Left kidney (tissue), 2 donors: Measurements from ENCODE around the gene COL24A1. TPM values are rescaled to one million over a fixed set of nuclear protein-coding genes. Genes with fewer than 3 reads are reported as not detected.
"Not testable (repeated sequence)": the region's sequence is repeated elsewhere in the genome, so short reads cannot be mapped to it uniquely, and the experiment has no call there.

ENCODE experiments used
- DNase-seq: peaks from one replicate; pipeline ENCODE4 v3.0.0-alpha.2; 2013
- polyA plus RNA-seq: library from polyadenylated mRNA; unstranded; fragments of 120-200 nt; gene quantifications from one replicate; pipeline ENCODE4 v1.2.1, GENCODE V29; 2013; ENCODE audit not compliant: insufficient read length

Gene COL24A1
- polyA plus RNA-seq, 1 donor = 1.8 TPM

DNA sequence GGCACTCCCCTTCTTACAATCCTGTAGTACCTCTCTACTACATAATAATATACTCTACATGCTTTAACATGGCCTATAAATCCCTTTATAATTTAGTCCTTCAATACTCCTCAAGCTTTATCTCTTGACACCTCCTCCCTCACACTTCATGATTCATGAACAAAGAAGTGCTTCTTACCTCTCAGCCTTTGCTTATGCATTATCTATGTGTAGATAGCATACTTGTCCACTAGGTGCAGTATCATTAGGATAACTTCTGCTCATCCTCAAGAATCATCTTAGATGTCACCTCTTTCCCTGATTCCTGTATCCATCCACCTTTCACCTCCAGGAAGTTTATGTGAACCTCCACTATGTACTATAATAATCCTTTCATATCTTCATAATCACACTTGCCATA lies 74.4 kb downstream of the COL24A1 start:
- no peak for DNase-seq

DNA sequence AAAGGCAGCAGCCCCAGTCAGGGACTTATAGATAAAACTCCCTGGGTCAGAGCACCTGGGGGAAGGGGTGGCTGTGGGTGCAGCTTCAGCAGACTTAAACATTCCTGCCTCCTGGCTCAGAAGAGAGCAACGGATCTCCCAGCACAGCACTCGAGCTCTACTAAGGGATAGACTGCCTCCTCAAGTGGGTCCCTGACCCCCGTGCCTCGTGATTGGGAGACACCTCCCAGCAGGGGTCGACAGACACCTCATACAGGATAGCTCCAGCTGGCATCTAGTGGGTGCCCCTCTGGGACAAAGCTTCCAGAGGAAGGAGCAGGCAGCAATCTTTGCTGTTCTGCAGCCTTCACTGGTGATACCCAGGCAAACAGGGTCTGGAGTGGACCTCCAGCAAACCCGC lies 84.1 kb downstream of the COL24A1 start:
- not testable (repeated sequence) for DNase-seq

DNA sequence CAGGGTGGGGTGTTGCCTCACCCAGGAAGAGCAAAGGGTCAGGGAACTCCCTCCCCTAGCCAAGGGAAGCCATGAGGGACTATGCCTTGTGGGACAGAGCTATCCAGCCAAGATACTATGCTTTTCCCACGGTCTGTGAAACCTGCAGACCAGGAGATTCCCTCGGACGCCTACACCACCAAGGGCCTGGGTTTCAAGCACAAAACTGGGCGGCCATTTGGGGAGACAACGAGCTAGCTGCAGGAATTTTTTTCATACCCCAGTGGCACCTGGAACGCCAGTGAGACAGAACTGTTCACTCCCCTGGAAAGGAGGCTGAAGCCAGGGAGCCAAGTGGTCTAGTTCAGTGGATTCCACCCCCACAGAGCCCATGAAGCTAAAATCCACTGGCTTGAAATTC lies 84.7 kb downstream of the COL24A1 start:
- not testable (repeated sequence) for DNase-seq

DNA sequence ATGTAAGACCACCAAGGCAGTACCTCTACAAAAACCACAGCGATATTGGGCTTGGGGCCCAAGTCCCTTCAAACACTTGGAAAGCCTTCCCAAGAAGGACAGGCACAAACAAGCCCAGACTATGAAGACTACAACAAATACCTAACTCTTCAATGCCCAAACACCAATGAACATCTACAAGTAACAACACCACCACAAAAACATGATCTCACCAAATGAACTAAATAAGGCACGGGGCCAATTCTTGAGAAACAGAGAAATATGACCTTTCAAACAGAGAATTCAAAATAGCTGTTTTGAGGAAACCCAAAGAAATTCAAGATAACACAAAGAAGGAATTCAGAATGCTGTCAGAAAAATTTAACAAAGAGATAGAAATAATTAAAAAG lies 86.8 kb downstream of the COL24A1 start:
- no peak for DNase-seq

DNA sequence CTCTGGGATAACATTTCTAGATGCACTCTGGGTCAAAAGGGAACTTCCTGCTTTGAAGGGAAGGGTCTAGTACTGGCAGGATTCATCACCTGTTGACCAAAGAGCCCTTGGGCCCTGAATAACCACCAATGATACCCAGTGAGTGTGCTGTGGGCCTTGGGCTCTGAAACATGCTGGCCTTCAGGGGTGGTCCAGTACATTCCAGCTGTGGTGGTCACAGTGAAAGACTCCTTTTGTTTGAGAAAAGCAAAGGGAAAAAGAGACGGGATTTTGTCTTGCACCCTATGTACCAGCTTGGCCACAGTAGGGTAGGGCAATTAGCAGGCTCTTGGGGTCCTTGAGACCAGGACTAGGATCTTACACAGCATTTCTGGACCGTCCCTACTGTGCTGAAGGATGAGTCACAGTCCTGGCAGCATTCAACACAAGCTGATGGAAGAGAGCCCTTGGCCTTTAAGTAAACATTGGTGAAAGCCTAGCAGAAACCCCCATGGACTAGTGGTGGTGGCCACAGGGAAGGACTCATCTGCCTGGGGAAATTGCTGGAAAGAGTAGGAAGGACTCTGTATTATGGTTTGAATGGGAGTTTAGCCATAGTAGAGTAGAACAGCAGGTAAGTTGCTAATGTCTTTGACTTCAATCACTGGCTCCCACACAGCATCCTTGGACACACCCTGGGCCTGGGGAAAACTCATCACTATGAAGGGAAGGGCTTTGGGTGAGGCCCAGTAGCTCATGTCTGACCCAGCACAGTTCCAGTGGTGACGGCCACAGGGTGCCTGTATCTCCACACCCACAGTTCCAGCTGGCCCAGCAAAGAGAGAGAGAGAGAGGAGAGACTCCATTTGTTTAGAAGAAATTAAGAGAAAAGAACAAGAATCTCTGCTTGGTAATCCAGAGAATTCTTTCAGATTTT lies 87.5 kb downstream of the COL24A1 start:
- DNase-seq = no peak

DNA sequence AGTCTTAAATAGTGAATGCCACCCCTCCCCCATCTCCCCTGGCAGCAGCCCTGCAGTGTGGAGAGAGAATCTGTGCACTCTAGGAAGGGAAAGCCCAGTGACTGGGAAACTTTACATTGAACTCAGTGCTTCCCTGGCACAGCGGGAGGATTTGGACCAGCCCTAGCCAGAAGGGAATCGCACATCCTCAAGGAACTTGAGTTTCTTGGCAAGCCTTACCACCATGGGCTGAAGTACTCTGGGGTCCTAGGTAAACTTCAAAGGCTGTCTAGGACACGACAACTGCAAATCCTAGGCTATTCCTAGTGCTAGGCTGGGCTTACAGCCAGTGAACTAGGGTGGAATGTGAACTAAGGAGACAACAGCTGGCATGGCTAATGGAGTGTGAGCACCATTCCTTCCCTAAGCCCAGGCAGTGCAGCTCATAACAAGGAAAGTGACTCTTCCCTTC lies 88.3 kb downstream of the COL24A1 start:
- DNase-seq = no peak

DNA sequence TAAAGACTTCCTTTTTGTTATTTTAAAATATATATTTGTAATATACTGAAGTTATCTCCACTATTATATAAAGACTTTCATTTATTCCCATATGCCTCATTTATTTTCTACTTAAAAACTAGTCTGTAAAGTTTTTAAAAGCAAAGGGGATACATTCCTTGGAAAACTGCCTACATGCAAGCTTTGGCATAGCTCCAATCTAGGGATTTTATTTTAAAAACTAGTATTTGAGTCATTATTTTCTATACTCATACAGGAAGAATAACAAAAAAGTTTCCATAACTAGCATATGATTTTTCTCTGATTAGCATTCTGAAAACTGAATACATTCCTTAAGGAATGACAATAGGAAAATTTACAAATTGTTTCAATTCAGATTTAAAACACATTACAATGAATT lies 88.9 kb downstream of the COL24A1 start:
- DNase-seq = peak; percentile 4

DNA sequence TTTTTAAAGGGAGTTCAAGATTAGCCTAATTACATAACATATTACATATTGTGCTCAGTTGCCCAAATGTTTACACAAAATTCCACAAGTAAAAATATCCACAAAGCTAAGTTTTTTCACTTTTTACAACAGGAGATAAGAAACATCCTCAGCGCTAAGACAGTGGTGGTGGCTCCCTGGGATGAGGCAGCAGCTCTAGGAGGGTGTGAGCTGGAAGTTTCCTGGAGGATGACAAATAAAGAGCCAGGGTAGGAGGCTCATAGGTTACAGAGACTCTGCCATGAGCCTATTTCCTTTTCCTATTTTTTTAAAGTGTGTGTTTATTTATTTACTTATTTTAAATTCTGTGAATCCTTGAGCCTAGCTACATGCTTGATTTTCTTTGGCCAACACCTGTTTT lies 91.7 kb downstream of the COL24A1 start:
- no peak for DNase-seq

DNA sequence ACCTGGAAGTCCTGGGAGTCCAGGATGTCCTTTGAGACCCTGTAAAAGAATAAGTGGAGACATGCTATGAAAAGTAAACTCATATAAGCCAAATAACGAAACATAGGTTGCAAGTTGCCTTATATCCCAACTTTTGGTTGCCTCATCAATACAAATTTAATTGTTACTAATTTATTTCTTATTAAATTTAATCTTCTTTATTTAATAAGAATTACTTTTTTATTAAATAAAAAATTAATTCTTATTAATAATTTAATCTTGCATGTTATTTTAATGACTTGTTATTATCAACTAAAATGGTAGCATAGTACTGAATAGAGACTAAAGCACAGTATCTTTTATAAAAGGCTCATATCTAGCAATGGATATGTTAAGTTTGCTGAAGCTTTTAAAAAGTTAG lies 92.9 kb downstream of the COL24A1 start:
- no peak for DNase-seq

DNA sequence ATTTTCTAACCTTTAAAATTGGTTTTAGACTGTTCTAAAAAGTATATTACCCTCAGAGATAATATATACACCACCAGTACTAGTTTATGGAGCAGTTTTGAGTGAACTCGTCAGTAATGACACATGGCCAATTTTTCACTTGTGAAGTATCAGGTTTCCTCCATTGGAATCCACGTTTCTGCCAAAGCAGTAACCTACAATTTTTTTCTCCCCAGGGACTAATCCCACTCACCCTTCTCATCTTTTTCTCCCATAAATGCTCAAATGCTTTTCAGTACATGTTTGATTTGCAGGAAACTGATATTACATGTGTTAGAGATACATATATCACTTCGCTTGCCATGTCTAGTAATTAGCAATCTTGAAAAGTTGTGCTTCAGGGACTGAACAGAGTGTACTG lies 94.1 kb downstream of the COL24A1 start:
- no peak for DNase-seq

DNA sequence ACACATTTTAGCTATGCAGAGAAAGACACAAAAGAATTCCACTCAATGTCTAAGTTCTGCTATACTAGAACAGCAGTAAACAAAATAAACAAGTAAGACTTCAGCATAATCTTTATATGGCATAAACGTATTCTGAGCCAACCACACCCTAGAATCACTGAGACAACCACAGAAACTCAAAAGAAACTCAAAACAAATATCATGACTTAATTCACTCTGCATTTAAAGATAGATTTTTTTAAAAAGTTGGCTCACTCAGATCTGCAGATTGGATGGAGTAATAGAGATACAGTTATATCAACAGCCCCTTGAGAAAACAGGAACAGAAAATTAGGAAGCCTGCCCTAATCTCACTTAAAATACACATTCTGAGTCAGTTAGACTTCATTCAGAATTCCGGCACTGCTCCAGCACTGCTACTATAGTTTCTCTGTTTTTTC lies 95.0 kb downstream of the COL24A1 start:
- no peak for DNase-seq

DNA sequence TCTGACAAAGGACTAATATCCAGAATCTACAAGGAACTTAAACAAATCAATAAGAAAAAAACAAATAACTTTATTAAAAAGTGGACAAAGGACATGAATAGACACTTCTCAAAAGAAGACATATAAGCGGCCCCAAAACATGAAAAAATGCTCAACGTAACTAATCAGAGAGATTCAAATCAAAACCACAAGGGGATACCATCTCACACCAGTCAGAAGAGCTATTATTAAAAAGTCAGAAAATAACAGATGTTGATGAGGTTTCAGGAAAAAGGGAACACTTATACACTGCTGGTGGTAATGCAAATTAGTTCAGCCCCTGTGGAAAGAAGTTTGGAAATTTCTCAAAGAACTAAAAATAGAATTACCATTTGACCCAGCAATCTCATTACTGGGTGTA lies 102.2 kb downstream of the COL24A1 start:
- no peak for DNase-seq

DNA sequence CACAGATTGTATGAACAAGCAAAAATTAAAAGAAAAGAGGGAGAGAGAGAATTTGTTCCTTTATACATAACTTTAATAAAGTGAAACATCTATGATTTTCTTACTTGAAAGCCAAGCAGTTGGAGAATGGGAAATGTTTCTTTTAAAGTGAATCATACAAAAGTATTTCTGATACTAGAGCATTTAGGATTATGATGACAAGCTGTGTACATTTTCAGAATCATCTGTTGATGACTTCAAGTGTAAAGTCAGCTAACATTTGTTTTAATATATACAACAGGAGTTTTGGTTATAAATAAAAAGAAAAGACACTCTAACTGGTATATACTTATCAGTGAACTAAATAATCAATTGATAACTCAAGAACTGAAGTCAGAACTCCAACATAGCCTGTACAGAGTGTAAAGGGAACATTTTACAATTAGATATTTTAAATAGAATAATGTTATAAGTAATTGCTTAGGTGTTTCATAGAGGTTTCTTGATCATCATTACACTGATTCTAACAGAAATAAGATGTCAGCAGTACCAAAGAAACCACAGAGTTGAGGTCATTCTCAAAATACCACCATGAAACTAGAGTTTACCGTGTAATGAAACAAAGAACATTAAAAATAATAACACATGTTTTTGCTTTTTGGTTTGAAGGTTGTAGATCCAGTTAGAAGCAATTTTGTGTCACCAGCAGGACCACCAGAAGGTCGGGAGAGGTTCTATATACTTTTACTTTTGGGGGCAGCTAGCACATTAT lies 103.4 kb downstream of the COL24A1 start:
- no peak for DNase-seq

DNA sequence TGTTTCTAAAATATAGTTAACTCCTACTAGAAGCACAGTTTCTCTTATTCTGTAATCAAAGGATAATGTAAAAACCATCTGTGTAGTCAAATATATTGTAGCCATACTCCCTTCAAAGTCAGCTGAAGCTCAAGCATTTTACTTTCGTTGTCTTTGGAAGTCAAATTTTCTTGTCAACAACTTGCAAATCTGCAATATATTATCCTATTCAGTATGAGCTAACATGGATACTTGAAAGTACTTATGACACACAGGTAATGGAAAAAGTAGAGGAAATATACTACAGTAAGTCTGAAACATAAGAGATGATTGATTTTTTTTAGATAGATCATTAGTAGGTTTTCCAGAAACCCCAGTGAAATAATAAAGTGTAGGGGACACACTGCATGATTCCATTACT lies 121.5 kb downstream of the COL24A1 start:
- DNase-seq = no peak

DNA sequence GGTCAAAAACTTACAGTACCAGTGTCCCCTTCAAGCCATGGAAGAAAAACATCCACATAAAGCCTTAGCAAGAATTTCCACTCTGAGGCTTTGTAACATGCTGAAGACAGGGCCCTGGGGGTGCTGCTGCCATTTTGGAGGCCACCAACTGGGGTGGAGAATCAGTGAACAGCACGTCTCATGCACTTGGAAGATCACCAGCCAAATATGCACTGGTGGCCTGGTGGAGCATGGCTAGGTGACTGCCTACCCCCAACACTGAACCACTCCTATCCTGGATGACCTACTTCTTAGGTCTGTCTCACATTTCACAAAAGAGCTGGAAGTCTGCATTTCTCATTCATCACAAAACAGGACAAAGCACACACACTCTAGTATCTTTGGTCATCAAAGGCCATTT lies 126.4 kb downstream of the COL24A1 start:
- no peak for DNase-seq

DNA sequence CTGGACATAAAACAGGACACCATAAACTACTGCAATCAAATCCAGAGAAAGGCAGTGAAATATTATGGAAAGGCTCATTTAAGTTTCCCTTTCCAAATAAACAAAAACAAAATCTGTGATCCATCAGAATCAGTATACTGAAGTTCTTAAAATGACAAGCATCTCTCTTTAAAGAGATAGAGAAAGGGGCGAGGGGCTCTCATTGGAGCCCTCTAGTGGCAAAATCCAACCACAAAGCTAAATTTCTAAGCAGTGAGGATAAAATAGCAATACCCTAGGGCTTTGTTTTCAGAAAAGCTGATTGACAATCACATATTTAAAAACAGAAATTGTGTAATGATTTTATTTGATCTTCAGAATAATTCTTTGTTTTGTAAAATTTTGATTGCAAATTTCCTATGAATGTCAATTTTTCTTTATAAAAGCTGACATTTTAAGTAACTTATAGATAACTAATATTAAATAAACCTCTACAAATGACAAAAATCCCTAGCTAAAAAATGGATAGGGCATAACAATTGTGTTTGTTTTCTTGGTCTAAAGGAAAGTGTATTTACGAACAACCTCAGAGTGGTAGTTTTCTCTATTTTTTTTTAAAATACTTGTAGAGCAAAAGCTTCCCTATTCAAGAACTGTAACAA lies 138.2 kb downstream of the COL24A1 start:
- peak; percentile 52 for DNase-seq

DNA sequence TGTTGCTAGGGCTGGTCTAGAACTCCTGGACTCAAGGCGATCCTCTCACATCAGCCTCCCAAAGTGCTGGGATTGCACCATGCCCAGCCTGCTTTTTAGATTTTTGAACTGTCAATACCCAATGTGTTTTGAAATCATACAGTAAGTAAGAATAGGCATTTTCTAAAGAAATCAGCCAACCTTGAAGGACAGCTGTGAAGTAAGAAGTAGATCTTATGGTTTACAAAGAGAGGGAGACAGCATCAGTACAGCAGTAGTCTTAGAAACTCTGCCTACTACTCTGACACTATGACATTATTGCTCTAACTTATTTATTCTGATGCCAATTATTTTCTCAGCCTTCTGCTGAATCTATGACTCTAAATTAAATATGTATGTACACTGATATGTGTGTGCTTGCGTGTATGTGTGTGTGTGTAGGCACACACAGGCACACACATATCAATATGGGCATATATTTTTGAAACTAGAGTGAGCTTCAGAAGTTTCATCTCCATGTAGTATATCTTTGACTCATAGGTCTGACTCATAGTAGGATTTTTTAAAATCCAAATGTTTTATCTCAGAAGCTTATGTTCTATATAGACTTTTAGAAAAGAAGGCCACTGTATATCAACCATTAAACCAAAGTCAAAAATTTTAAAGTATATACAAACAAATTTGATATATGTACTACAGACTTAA lies 140.4 kb downstream of the COL24A1 start:
- no peak for DNase-seq

DNA sequence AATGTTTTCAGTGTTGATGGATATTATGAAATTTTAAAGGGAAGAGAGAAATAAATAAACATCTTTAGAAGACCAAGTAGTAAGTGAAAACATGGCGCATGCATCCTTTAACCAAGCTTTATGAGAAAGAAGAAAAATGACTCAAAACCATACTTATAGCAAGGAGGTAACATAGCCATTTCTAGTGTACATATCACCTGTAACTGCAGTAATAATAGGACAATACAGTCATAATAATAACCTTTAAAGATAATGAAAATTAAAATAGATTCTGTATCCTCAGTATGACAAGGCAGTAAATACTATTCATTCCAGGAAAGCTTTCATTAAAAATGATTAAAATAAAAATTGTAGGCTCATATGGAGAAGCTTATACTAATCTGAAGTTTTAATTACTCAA lies 141.2 kb downstream of the COL24A1 start:
- DNase-seq = no peak

DNA sequence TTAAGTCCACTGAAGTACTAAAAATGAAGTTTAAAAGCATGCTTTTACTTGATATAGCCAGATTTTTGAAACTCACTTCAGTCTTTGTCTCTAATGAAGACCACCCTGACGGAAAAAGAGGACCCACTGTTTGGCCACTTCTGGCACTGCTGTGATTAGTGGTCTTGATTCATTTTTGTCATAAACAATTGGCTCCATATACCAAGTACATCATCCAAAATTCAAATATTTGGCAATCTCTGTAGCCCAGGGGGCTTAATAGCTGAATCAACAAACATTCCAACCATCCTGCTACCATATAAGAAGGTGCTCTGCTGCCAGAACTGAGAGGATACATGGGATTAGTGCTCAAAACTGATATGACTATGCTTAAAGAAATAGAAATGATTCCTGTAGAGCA lies 156.0 kb downstream of the COL24A1 start:
- no peak for DNase-seq

DNA sequence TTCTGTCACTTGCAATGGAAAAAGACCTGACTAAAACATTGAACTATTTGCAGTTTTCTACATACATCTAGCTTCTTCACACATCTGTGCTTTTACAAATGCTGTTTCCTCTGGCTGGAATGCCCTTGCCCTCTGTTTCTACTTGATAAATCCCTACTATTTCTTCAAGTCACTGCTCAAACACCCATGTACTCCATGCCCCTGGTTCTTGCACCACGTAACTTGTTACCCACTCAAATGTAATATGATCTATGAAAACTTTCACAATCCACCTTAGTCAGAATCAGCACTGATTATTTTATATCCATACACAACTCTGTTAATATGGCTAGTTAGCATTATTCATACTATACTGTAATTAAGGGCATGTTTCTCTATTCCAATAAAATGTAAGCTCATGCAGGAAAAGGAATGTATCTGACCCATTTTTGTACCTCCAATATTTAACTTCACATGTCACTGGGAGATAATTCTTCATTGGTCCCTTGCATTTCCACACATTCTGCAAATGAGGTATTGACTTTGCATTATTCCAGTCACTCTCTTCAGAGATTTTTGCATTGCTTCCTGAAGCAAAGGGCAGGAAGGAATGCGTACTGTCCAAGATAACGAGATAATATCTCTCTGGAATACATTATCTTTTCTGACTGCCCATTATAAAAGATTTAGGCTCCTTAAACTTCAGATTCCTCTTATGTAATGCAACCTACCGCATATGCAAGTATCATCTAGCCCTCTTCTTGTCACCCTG lies 158.3 kb downstream of the COL24A1 start:
- DNase-seq = no peak

DNA sequence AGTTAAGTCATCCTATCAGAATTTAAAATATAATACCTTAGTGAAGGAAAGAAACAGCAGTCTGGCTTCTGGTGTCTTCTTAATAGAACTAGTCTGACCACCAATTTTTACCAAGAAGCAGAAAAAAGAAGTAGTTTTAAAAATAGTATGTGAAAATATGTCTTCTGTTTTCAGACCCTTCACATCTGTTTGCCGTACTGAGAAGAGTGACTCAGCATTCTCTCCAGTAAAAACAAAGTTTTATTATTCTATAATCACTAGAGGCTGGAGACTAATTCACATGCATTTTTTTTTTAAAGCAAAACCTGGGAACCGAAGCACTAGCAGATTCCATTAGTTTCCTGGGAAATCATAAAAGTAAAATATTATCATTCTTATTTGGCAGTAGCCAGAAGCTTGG lies 163.8 kb downstream of the COL24A1 start:
- peak; percentile 14 for DNase-seq
